IMR-90 (cell line): ENCODE results near the gene RABIF. TPM values are rescaled to one million over a fixed set of nuclear protein-coding genes. Genes with fewer than 3 reads are reported as not detected.

Experiments
- ATAC-seq: fragments of 200-7000 bp; cut with Tn5 transposase; 2 replicates; pipeline ENCODE4 v1.9.1; 2020; ENCODE audit warnings: low read depth, mild to moderate bottlenecking, moderate library complexity
- BruUV-seq: library from RNA; stranded (reverse); fragments of 400-500 nt; replicated peaks from 2 replicates; lab custom pipeline; 2021; lab: Mats Ljungman, UMichigan
- CTCF ChIA-PET: fragments of 300-600 bp; formaldehyde crosslinking; extraction: SDS; loops from one replicate; lab custom pipeline; 2021; ENCODE audit warnings: antibody characterized with exemption; lab: Yijun Ruan, JAX
- POLR2A ChIA-PET: fragments of 300-600 bp; sonication (Branson Sonifier 250); formaldehyde crosslinking; loops from one replicate; lab custom pipeline; 2022; ENCODE audit warnings: antibody characterized with exemption; ENCODE audit not compliant: unreplicated experiment; lab: Charles Lee
- DNase-seq: peaks from one replicate; pipeline ENCODE4 v3.0.0; 2013
- H2AFZ ChIP-seq: replicated peaks from 2 replicates; pipeline ENCODE3; 2013; ENCODE audit warnings: low read length, mild to moderate bottlenecking; ENCODE audit not compliant: poor library complexity
- H2AK5ac ChIP-seq: 2 replicates; pipeline ENCODE4 v1.6.1; 2013; ENCODE audit warnings: low read depth, low read length, inconsistent platforms
- H2AK9ac ChIP-seq: replicated peaks from 2 replicates; pipeline ENCODE3; 2013; ENCODE audit warnings: mild to moderate bottlenecking, low read depth, low read length, moderate library complexity; ENCODE audit not compliant: poor library complexity
- H2BK120ac ChIP-seq: 2 replicates; pipeline ENCODE4 v1.6.1; 2013; ENCODE audit warnings: low read depth, low read length, inconsistent platforms
- H2BK15ac ChIP-seq: 3 replicates; pipeline ENCODE4 v1.6.1; 2013; ENCODE audit warnings: low read depth, low read length, inconsistent platforms
- H2BK20ac ChIP-seq: 2 replicates; pipeline ENCODE4 v1.6.1; 2013; ENCODE audit warnings: low read depth, mild to moderate bottlenecking, inconsistent platforms, low read length, moderate library complexity
- H2BK5ac ChIP-seq: 2 replicates; pipeline ENCODE4 v1.6.1; 2013; ENCODE audit warnings: mild to moderate bottlenecking, low read depth, low read length, inconsistent platforms; ENCODE audit not compliant: poor library complexity, severe bottlenecking
- H3K14ac ChIP-seq: replicated peaks from 2 replicates; pipeline ENCODE4 v1.6.1; 2013; ENCODE audit warnings: low read depth, low read length, inconsistent platforms
- H3K18ac ChIP-seq: 2 replicates; pipeline ENCODE4 v1.6.1; 2013; ENCODE audit warnings: low read depth, low read length, control low read depth
- H3K23ac ChIP-seq: 2 replicates; pipeline ENCODE4 v1.6.1; 2013; ENCODE audit warnings: low read depth, low read length, inconsistent platforms
- H3K27ac ChIP-seq: 2 replicates; pipeline ENCODE4 v1.5.1; 2013; ENCODE audit warnings: mild to moderate bottlenecking, control low read depth, low read length; ENCODE audit not compliant: insufficient read depth
- H3K27me3 ChIP-seq: 2 replicates; pipeline ENCODE4 v1.6.1; 2013; ENCODE audit warnings: low read length; ENCODE audit not compliant: control insufficient read depth, insufficient read depth
- H3K36me3 ChIP-seq: 2 replicates; pipeline ENCODE4 v1.6.1; 2013; ENCODE audit warnings: low read length, mixed read lengths; ENCODE audit not compliant: control insufficient read depth, insufficient read depth
- H3K4ac ChIP-seq: 2 replicates; pipeline ENCODE4 v1.6.1; 2013; ENCODE audit warnings: low read depth, low read length, inconsistent platforms
- H3K4me1 ChIP-seq: 2 replicates; pipeline ENCODE4 v1.6.1; 2013; ENCODE audit warnings: low read length, mixed read lengths; ENCODE audit not compliant: control insufficient read depth, insufficient read depth
- H3K4me2 ChIP-seq: 2 replicates; pipeline ENCODE4 v1.6.1; 2013; ENCODE audit warnings: low read depth, mild to moderate bottlenecking, control low read depth, low read length, moderate library complexity
- H3K4me3 ChIP-seq: 2 replicates; pipeline ENCODE4 v1.5.1; 2013; ENCODE audit warnings: low read depth, mild to moderate bottlenecking, control low read depth, low read length, moderate library complexity; ENCODE audit not compliant: insufficient read depth
- H3K56ac ChIP-seq: 2 replicates; pipeline ENCODE4 v1.6.1; 2013; ENCODE audit warnings: low read length, inconsistent platforms; ENCODE audit not compliant: insufficient read depth; ENCODE audit errors: extremely low read depth
- H3K79me1 ChIP-seq, 2 experiments: 2 replicates each; pipeline ENCODE4 v1.6.1; 2013; ENCODE audit warnings: low read length in 2 of 2, inconsistent platforms in 1 of 2, low read depth in 1 of 2
- H3K9ac ChIP-seq: 2 replicates; pipeline ENCODE4 v1.6.1; 2013; ENCODE audit warnings: low read depth, low read length, control low read depth
- H3K9me1 ChIP-seq: 2 replicates; pipeline ENCODE4 v1.6.1; 2013; ENCODE audit warnings: low read length, inconsistent platforms; ENCODE audit not compliant: insufficient read depth
- H3K9me3 ChIP-seq: 2 replicates; pipeline ENCODE4 v1.6.1; 2013; ENCODE audit warnings: low read length; ENCODE audit not compliant: control insufficient read depth, insufficient read depth
- H4K20me1 ChIP-seq: 2 replicates; pipeline ENCODE4 v1.6.1; 2013; ENCODE audit warnings: low read length, inconsistent platforms; ENCODE audit not compliant: insufficient read depth
- H4K5ac ChIP-seq: 2 replicates; pipeline ENCODE4 v1.6.1; 2013; ENCODE audit warnings: mild to moderate bottlenecking, low read depth, low read length, control low read depth
- H4K8ac ChIP-seq, 2 experiments: 2 replicates each; pipeline ENCODE4 v1.6.1; 2013; ENCODE audit warnings: low read depth in 2 of 2, low read length in 2 of 2, control low read depth in 1 of 2, inconsistent platforms in 1 of 2
- H4K91ac ChIP-seq: 2 replicates; pipeline ENCODE4 v1.6.1; 2013; ENCODE audit warnings: low read depth, low read length, inconsistent platforms; ENCODE audit not compliant: insufficient read depth
- FOS ChIP-seq: fragments of 150-350 bp; IDR thresholded peaks from 2 replicates; pipeline ENCODE4 v1.6.1; 2016; ENCODE audit warnings: low read depth, low read length
- MAFK ChIP-seq: IDR thresholded peaks from 2 replicates; pipeline ENCODE4 v1.6.1; 2012; ENCODE audit warnings: low read depth, low read length, improper control_type of control experiment
- MAZ ChIP-seq: IDR thresholded peaks from 2 replicates; pipeline ENCODE4 v1.6.1; 2012; ENCODE audit warnings: low read depth, mild to moderate bottlenecking, low read length, improper control_type of control experiment, moderate library complexity, borderline replicate concordance
- POLR2A ChIP-seq: IDR thresholded peaks from 2 replicates; pipeline ENCODE4 v1.6.1; 2012; ENCODE audit warnings: mild to moderate bottlenecking, low read depth, low read length
- RAD21 ChIP-seq: IDR thresholded peaks from 2 replicates; pipeline ENCODE4 v1.6.1; 2012; ENCODE audit warnings: low read length, improper control_type of control experiment
- RCOR1 ChIP-seq: IDR thresholded peaks from 2 replicates; pipeline ENCODE4 v1.6.1; 2012; ENCODE audit warnings: mild to moderate bottlenecking, low read length, improper control_type of control experiment; ENCODE audit not compliant: insufficient replicate concordance
- WGBS, 2 experiments: methylation state at CpG; one replicate each; pipeline versions ENCODE4 v1.1.5 to v1.1.7; 2013; ENCODE audit warnings: missing lambda C conversion rate in 2 of 2; ENCODE audit not compliant: insufficient read length in 1 of 2; ENCODE audit errors: extremely low coverage in 2 of 2; 5-methylcytosine and 5-hydroxymethylcytosine counted together
- dilution Hi-C: fragments of 300-500 bp; cut with HindIII; formaldehyde crosslinking; loops from one replicate; pipeline ENCODE4 v1.14.3; 2018; ENCODE audit warnings: low sequenced_read_pairs; ENCODE audit not compliant: unreplicated experiment
- in situ Hi-C: fragments of 300-500 bp; cut with MboI; formaldehyde crosslinking; loops from 3 replicates; pipeline ENCODE4 v1.14.3; 2019; ENCODE audit warnings: low sequenced_read_pairs, inconsistent platforms, mixed read lengths
- intact Hi-C: fragments of 100-400 bp; cut with micrococcal nuclease; formaldehyde crosslinking; loops from 2 replicates; pipeline ENCODE4 v1.10.0; 2022
- polyA plus RNA-seq, 3 experiments: library from polyadenylated mRNA; depleted of rRNA; stranded (reverse); fragments of >200 nt; gene quantifications; 2 replicates each; pipeline ENCODE4 v1.2.3, GENCODE V29; 2012; ENCODE audit warnings: low replicate concordance in 1 of 3
- total RNA-seq: library from RNA; depleted of rRNA; stranded (reverse); fragments of >200 nt; gene quantifications from 2 replicates; pipeline ENCODE4 v1.2.3, GENCODE V29; 2012
- TF ChIP-seq, protein P1 (sequence below): fragments of 150-350 bp; IDR thresholded peaks from 2 replicates; pipeline ENCODE4 v1.6.1; 2017; ENCODE audit warnings: mild to moderate bottlenecking, antibody characterized with exemption, low read length, low read depth
- TF ChIP-seq, protein P2 (sequence below): conservative IDR thresholded peaks from 2 replicates; pipeline ENCODE4 v1.5.1; 2012; ENCODE audit warnings: mild to moderate bottlenecking, low read depth, low read length, improper control_type of control experiment
- TF ChIP-seq, protein P3 (sequence below): fragments of 150-350 bp; IDR thresholded peaks from 2 replicates; pipeline ENCODE4 v1.6.1; 2016; ENCODE audit warnings: low read depth, mild to moderate bottlenecking, low read length, moderate library complexity, borderline replicate concordance

RABIF gene
- total and polyA plus RNA-seq, 2 of the 4 experiments (the other 2 are of a cell fraction), result 4.8 to 7.9 TPM

DNA sequence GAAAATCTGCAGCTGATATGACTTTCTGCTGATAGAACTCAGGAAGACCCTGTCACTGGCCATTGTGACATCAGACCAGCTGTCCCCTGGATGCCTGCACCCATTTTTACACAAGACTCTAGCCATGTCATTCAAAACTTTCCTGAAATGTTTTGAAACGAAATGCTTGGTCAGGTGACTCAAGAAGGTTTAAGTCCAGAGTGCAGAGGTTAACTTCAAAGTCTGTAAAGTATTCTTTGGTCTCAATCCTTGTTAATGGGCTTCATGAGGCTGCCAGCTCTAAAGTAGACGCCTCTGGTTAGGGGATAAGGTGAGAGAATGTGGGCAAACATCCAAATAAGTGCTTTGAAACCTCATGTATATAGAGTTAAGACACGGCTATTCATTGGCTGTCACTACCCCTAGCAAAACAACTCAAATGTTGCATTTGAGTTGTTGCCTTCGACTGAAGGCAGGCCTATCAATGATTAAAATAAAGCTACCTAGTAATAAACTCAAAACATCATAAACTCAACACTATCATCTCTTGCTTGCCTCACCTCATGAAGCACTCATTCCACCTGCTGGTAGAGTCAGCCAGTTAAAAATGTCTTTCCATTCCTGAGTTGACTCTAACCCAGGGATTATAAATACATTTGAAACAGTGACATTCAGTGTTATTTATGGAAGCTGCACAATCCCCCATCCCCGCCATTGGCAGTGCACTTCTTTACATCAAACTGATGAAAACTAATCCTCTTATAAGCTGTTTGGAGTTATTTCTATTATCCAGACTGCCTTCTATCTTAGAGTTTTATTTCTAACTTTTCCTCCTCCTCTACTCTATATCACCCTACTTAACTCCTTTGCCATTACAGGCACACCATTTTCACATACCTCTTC lies 26.0 kb downstream of the RABIF start:
- H3K9me3 ChIP-seq, result no peaks in the 10 kb centered on the region
- no peak overlapping the region for H4K8ac ChIP-seq
- no peak for TF ChIP-seq FOS
- TF ChIP-seq RAD21, result no peak
- TF ChIP-seq POLR2A, result no peak
- TF ChIP-seq, protein P1, sequence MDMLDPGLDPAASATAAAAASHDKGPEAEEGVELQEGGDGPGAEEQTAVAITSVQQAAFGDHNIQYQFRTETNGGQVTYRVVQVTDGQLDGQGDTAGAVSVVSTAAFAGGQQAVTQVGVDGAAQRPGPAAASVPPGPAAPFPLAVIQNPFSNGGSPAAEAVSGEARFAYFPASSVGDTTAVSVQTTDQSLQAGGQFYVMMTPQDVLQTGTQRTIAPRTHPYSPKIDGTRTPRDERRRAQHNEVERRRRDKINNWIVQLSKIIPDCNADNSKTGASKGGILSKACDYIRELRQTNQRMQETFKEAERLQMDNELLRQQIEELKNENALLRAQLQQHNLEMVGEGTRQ, result no peak
- TF ChIP-seq MAFK, result no peak
- TF ChIP-seq, protein P2, sequence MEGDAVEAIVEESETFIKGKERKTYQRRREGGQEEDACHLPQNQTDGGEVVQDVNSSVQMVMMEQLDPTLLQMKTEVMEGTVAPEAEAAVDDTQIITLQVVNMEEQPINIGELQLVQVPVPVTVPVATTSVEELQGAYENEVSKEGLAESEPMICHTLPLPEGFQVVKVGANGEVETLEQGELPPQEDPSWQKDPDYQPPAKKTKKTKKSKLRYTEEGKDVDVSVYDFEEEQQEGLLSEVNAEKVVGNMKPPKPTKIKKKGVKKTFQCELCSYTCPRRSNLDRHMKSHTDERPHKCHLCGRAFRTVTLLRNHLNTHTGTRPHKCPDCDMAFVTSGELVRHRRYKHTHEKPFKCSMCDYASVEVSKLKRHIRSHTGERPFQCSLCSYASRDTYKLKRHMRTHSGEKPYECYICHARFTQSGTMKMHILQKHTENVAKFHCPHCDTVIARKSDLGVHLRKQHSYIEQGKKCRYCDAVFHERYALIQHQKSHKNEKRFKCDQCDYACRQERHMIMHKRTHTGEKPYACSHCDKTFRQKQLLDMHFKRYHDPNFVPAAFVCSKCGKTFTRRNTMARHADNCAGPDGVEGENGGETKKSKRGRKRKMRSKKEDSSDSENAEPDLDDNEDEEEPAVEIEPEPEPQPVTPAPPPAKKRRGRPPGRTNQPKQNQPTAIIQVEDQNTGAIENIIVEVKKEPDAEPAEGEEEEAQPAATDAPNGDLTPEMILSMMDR, result no peak
- TF ChIP-seq MAZ, result no peak
- TF ChIP-seq, protein P3, sequence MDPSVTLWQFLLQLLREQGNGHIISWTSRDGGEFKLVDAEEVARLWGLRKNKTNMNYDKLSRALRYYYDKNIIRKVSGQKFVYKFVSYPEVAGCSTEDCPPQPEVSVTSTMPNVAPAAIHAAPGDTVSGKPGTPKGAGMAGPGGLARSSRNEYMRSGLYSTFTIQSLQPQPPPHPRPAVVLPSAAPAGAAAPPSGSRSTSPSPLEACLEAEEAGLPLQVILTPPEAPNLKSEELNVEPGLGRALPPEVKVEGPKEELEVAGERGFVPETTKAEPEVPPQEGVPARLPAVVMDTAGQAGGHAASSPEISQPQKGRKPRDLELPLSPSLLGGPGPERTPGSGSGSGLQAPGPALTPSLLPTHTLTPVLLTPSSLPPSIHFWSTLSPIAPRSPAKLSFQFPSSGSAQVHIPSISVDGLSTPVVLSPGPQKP, result no peak
- no peak for TF ChIP-seq RCOR1
- dilution Hi-C loops, result no loop called here
- intact Hi-C loops, result no loop called here
- no peak overlapping the region for H3K14ac ChIP-seq
- H4K91ac ChIP-seq, result no peak overlapping the region
- H3K27ac ChIP-seq, result no peak overlapping the region
- no peak overlapping the region for H2AFZ ChIP-seq
- no peak overlapping the region for H3K23ac ChIP-seq
- H3K36me3 ChIP-seq, result no peaks in the 10 kb centered on the region
- H4K5ac ChIP-seq, result no peak overlapping the region
- H2BK5ac ChIP-seq, result no peak overlapping the region
- H3K56ac ChIP-seq, result no peak overlapping the region
- no peak overlapping the region for H3K4me3 ChIP-seq
- H4K20me1 ChIP-seq, result no peaks in the 10 kb centered on the region
- H2BK20ac ChIP-seq, result no peak overlapping the region
- no peaks in the 10 kb centered on the region for H3K79me1 ChIP-seq
- no TSS peak for BruUV-seq
- in situ Hi-C loops, result no loop called here
- H2AK9ac ChIP-seq, result no peak overlapping the region
- no peak overlapping the region for H3K18ac ChIP-seq
- H3K4me1 ChIP-seq, result no peaks in the 10 kb centered on the region
- H3K4me2 ChIP-seq, result no peak overlapping the region
- no peaks in the 10 kb centered on the region for H3K9me1 ChIP-seq
- no peak overlapping the region for H3K9ac ChIP-seq
- ATAC-seq (no peak), DNase-seq (no peak)
- H2BK120ac ChIP-seq, result no peak overlapping the region
- ChIA-PET CTCF (interaction anchor here (0.5 to 0.6 kb wide), 2 partner anchors 11 to 44 kb away, joined by 3 to 5 read pairs; no protein-coding TSS in a partner anchor), POLR2A (no interaction called here)
- peaks cover 4% of the 10 kb centered on the region; the same call in 1 of the 2 replicates for H3K27me3 ChIP-seq
- no peak overlapping the region for H3K4ac ChIP-seq
- no peak overlapping the region for H2AK5ac ChIP-seq
- H2BK15ac ChIP-seq, result no peak overlapping the region
- 69% methylated on average over 2 of the region's 5 CpGs; no CpG with 5 or more reads in 1 of the 2 experiments for WGBS, 2 experiments
